Keratinocyte (primary cell): ENCODE data around the gene MYH9.

Experiments used
- EZH2 ChIP-seq: IDR thresholded peaks from one replicate; pipeline ENCODE4 v1.6.1; 2012; ENCODE audit warnings: inconsistent platforms, mild to moderate bottlenecking, low read length, moderate library complexity
- TF ChIP-seq, protein P1 (sequence below), 3 experiments: IDR thresholded peaks in 1 of 3; conservative IDR thresholded peaks in 1 of 3; optimal IDR thresholded peaks in 1 of 3; 2 replicates in 2 of 3; 3 replicates in 1 of 3; pipeline versions ENCODE3 to v1.5.1; 2011; ENCODE audit warnings: low read length in 3 of 3, mild to moderate bottlenecking in 3 of 3, moderate library complexity in 2 of 3, control low read depth in 1 of 3, inconsistent platforms in 1 of 3; ENCODE audit not compliant: insufficient read depth in 2 of 3; ENCODE audit errors: extremely low read depth in 1 of 3

DNA sequence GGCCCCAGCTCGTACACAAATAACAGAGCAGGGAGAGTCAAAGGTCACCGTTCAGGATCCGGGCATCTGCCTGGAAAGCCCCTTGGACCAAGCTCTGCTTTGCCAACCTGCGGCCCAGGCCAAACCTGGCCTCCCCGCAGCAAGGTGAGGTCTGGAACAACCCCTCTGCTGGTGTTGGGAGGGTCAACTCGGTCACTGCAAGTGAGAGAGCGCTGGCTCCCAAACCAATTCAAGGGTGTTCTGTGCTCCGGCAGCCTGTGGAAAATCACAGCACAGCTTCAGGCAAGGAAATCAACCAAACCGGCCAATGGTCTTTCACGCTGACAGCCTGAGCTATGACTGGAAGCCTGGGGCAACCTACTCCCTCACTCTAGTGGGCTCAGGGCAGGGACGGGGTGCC, 63.4 kb downstream of the MYH9 start:
- TF ChIP-seq EZH2 = no peak
- TF ChIP-seq, protein P1, sequence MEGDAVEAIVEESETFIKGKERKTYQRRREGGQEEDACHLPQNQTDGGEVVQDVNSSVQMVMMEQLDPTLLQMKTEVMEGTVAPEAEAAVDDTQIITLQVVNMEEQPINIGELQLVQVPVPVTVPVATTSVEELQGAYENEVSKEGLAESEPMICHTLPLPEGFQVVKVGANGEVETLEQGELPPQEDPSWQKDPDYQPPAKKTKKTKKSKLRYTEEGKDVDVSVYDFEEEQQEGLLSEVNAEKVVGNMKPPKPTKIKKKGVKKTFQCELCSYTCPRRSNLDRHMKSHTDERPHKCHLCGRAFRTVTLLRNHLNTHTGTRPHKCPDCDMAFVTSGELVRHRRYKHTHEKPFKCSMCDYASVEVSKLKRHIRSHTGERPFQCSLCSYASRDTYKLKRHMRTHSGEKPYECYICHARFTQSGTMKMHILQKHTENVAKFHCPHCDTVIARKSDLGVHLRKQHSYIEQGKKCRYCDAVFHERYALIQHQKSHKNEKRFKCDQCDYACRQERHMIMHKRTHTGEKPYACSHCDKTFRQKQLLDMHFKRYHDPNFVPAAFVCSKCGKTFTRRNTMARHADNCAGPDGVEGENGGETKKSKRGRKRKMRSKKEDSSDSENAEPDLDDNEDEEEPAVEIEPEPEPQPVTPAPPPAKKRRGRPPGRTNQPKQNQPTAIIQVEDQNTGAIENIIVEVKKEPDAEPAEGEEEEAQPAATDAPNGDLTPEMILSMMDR (optimal IDR thresholded peaks at IDR 0.05 in 1 of 3, IDR thresholded peaks at IDR 0.05 in 1 of 3, conservative IDR thresholded peaks at IDR 0.05 in 1 of 3; ENCODE audit: extremely low read depth in 1 of 3, insufficient read depth in 2 of 3, low read length in 3 of 3) = no peak
